H54 (cell line): ENCODE results near the gene UBE2E1.
"Not testable (repeated sequence)": the region's sequence is repeated elsewhere in the genome, so short reads cannot be mapped to it uniquely, and the experiment has no call there.

Source experiments
- DNase-seq: peaks from one replicate; pipeline ENCODE4 v3.0.0; 2011; ENCODE audit warnings: low spot score, mixed read lengths; ENCODE audit not compliant: insufficient read length
- FAIRE-seq: peaks from 3 replicates; lab custom pipeline; 2011; peaks lifted over from hg19 to GRCh38; lab: Jason Lieb, UNC
- POLR2A ChIP-seq: IDR thresholded peaks from 2 replicates; pipeline ENCODE4 v1.6.1; 2011; ENCODE audit warnings: low read depth, mild to moderate bottlenecking, low read length

Gene UBE2E1

DNA sequence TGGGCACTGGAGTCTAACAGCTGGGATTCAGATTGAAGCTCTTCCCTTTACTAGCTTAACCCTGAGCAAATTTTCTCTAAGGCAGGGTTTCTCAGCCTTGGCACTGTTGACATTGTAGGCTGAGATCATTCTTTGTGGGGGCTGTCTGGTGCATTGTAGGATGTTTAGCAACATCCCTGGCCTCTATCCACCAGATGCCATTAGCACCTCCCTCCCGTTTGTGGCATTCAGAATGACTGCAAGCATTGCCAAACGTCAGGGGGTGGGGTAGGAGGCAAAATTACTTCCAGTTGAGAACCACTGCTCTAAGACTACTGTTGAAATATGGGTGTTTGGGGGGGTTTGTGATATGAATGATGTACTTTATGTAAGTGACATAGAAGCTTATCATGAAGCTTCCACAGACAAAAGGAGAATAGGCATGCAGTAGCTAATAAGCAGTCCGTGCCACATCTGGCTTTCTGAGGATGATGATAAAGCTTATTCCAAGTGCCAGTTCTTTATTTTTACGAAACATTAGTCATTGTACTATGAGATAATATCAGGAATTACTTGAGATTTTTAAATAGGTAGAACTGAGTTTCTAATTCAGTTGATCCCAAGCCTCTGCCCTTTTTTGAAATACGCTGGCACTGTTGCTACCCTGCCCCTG lies 71.7 kb downstream of the UBE2E1 start:
- DNase-seq, result peak; percentile 25
- TF ChIP-seq POLR2A, result no peak
- peak; percentile 65 for FAIRE-seq

DNA sequence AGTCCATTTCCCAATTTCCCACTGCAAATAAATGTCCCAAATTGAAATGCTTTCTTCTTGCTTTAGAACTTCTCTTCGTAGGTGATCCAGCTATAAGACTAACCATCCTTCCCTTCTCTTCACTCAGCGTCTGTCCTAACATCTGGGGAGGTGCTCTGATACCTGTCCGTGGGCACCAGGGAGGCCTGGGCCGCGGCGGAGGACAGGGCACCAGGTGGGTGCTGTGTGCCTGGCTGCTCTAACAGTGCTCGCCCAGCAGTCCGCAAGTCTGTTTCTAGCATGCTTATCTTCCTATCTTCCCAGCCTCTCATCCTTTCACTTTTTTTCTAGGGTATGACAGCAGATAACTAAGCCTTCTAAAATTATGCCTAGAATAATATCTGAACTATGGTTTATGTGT lies 73.7 kb downstream of the UBE2E1 start:
- TF ChIP-seq POLR2A, result no peak
- no peak for DNase-seq
- FAIRE-seq, result no peak

DNA sequence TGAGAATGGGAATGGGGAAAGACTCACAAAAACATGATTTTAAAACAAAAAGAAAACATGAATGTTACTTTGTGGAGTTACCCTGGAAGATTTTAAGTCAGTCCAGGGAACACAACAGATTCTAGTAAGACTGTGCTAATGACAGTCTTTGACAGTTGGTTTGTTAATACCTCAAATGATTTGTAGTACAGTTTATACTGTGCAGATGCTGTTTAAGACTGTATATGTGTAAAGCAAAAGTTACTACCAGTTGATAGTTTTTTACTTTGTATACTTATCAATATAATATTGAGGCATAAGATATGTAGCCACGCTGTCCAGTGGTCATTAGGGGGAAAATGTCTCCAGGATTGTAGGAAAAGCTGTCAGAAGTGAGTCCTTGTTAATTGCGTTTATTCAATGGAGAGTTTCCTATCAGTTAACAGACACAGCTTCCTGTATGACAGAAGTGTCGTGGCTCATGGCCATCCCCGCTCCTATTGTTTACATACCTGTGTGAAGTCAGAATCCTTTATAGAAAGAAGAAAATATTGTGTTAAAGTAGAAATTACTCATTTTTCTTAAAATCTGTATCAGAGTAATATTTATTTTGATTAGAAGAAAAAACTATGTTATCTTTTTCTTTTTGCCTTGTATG lies 75.1 kb downstream of the UBE2E1 start:
- FAIRE-seq (no peak), DNase-seq (no peak)
- TF ChIP-seq POLR2A, result no peak

DNA sequence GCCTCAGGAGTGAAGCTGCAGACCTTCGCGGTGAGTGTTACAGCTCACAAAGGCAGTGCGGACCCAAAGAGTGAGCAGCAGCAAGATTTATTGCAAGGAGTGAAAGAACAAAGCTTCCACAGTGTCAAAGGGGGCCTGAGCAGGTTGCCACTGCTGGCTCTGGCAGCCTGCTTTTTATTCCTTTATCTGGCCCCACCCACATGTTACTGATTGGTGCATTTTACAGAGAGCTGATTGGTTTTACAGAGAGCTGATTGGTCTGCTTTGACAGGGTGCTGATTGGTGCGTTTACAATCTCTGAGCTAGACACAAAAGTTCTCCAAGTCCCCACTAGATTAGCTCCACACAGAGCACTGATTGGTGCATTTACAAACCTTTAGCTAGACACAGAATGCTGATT lies 76.2 kb downstream of the UBE2E1 start:
- not testable (repeated sequence) for DNase-seq, FAIRE-seq

DNA sequence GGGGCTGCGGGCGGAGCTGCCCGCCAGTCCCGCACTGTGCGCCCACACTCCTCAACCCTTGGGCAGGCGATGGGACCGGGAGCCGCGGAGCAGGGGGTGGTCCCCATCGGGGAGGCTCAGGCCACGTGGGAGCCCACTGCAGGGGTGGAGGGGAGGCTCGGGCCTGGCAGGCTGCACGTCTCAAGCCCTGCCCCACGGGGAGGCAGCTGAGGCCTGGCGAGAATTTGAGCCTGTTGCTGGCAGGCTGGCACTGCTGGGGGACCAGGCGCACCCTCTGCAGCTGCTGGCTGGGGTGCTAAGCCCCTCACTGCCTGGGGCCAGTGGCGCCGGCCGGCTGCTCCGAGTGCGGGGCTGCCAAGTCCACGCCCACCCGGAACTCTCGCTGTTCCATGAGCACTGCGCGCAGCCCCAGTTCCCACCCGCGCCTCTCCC lies 76.7 kb downstream of the UBE2E1 start:
- no peak for TF ChIP-seq POLR2A
- FAIRE-seq, result no peak
- DNase-seq, result no peak

DNA sequence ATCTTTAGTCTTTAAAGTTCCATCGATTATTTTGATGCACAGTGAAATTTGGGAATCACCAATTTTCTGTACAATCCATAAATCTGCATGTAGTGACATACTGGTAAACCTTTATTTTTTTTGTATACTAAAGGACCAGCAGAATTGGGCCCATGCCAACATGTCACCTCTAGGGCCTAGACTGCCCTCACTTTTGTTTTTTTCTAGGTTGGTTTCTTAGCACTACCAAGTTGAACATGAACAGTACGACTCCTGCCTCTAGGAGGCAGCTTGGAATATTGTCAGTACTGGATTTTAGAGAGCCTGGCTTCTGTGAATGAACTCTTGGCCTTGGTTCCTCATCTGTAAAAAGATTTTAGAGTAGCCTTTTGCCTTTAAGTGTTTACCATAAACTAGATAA lies 78.7 kb downstream of the UBE2E1 start:
- no peak for TF ChIP-seq POLR2A
- FAIRE-seq, result peak; percentile 20
- DNase-seq, result no peak

DNA sequence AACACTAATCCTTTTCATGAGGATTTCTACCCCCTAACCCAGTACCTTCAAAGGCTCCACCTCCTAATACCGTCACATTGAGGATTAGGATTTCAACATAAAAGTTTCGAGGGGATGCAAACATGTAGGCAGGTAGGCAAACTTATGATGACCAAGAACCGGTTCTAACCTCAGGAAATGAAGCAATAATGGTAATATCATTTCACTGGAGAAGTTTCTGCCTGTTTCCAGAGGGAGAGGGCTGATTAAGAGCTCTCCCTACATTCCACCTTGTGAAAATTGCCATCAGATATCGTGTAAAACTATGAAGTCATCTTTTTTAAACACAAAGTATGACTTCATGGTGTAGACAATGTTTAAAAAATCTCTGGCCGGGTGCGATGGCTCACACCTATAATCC lies 79.5 kb downstream of the UBE2E1 start:
- FAIRE-seq, result no peak
- DNase-seq, result no peak
- TF ChIP-seq POLR2A, result no peak

DNA sequence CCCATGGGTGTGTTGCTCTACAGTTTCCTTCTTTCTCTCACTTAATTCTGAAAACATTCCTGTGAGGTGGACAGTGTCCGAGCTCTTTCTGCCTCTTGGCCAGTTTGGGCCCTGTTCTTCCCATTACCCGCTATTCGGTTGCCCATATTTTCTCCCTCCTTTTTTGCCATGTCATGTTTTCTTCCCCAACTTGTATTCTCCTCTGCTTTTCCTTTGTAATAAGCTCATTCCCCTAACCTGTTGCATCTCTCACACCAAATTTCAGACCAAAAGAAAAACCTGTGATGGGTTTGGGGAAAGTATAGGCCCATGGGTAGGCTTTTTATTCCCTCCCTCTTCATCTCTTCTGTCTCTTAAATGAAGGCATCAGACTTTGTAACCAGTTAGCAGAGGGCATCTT lies 80.6 kb downstream of the UBE2E1 start:
- FAIRE-seq, result no peak
- DNase-seq, result no peak
- TF ChIP-seq POLR2A, result no peak

DNA sequence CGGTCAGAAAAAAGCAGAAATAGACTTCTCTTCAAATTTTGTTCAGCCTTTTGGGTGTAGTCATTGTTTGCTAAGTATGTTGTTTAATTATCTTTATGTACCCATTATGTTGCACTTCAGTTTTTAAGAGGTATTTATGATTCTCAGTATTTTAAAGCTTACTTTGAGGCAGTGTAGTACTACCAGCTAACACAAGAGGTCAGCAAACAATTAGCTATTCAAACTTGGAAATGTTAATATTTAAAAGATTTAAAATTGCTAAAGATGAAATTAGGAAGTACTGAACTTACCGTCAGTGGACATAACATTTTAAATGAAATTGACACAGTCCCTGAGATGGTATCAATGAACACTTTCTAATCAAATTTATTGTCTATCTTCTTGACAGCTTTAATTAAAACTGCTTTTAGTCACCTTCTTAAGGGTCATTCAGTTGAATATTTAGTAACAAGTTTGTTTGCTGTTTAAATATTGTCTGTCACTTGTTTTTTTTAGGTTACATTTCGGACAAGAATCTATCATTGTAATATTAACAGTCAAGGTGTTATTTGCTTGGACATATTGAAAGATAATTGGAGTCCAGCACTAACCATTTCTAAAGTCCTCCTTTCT lies 83.0 kb downstream of the UBE2E1 start:
- no peak for DNase-seq
- TF ChIP-seq POLR2A, result no peak
- FAIRE-seq, result peak; percentile 58

DNA sequence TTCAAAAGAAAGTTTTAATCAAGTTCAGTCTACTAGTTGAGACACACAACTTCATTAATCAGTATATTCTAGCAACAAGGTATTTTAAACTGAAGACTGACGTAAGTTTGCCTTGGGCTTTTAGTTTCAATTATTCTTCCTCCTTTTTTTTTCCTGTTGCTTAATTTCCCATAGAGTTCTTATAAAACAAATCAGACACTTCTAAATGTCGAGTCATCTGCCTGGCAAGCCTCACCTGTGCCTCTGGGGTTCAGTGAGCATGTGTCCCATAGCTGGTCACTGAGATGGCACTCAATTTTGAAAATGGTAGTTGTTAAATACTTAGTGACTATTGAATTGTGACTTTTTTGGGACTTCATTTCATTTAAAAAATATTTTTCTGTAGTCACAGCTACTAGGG lies 83.6 kb downstream of the UBE2E1 start:
- FAIRE-seq, result peak; percentile 33
- TF ChIP-seq POLR2A, result no peak
- no peak for DNase-seq

DNA sequence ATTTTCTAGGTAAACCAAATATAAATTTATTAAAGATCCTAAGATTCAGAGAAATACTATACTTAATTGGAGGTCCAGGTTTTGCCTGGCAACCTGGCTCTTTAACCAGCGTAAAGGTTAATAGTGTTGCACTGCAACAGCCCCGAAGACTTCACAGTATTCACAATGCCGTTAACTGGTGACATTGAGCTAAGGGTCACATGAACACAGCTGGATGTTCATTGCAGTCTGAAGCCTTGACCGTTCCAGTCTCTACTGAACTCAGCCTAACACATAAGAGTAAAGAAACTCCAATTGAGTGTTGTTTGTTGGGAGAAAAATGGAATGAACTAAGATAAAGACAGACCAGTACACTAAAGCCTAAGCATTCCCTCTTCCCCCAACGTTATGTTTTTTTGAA lies 84.2 kb downstream of the UBE2E1 start:
- no peak for TF ChIP-seq POLR2A
- FAIRE-seq, result no peak
- DNase-seq, result no peak

DNA sequence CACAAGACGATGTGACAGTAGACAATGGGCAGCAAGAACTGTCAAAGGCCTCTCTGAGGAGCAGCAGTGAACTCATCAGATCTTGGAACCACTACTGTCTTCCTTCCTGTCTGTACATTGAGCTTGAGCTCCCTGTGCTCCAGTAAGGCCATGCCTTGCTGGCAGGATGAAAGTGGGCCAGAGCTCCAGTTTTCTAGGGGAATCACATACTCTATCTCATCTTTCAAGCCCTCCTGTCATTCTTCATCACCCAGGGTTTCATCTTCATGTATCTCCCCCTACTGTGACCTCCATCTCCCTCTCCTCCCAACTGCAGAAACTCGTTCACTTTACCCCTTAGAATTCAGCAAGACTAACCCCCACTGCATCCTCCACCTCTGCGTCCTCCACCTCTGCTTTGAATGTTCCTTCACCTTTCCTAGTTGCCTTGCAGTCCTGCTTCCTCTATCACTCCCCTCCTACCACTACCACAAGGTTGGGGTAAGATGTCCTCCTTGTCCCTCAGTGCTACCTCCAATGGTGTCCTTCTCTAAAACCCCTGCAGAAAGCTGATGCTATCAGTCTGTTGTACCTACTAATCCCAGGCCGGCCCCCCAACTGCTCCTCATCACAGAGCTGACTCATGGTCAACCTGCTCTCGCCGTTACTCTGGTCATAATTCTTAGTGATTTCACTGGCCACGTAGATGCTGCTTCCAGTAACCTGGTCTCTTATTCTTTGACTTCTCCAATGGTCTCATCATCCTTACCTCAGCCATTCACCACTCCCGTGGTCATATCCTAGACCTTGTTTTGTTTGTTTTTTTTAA lies 88.7 kb downstream of the UBE2E1 start:
- FAIRE-seq (no peak), DNase-seq (no peak)
- TF ChIP-seq POLR2A, result no peak

DNA sequence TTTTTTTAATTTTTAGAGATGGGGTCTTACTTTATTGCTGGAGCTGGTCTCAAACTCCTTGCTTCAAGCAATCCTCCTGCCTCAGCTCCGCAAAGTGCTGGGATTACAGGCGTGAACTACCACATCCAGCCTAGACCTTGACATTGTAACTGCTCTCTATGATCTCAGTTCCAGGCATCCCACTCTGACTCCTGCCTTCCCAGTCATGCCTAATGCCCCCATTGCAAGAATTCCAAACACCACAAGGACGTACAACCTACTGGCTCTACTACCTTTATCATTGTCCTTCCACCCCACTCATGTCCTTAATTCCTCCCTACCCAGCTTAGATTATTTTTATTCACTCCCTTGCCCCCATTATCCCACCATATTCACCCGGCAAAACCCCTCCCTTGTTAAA lies 89.4 kb downstream of the UBE2E1 start:
- no peak for TF ChIP-seq POLR2A
- no peak for FAIRE-seq
- no peak for DNase-seq

DNA sequence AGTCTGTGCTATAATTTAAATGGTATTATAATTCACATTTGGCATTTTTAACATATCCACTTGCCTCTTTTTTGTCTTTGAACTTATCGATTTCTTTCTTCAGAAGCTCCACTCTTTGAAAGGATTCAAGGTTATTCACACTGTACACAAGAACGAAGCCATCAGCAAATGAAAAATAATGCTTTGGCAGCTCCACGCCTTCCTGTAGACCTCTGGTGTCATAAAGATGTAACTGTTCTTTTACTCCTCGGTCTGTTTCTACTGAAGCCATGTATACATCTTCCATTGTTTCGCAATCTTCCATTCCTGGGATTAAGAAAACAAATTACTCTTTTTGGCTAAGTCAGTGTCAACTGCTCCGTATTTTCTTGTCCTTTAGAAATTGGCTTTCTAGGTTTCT lies 95.0 kb downstream of the UBE2E1 start:
- DNase-seq (no peak), FAIRE-seq (no peak)
- TF ChIP-seq POLR2A, result no peak
